ENCODE measurements around the gene CD55.

CD55 gene

GRCh38 chr1:207397525-207397926 lies 76.0 kb downstream of the CD55 start:
- Histone ChIP-seq H3K36me3 (replicated peaks) (no peaks in the 10 kb centered on the region), H3K27me3 (replicated peaks) (no peaks in the 10 kb centered on the region), H3K4me3 (ENCODE audit: low read depth, low read length) (no peak overlapping the region), H3K27ac (no peak overlapping the region)
- in situ Hi-C loops (cut with HindIII; ENCODE audit: low pct_ligation_motif_present, low sequenced_read_pairs): no loop called here
- DNase-seq: peak; percentile 14
- peak; percentile 34 for TF ChIP-seq CTCF (IDR thresholded peaks at IDR 0.05; ENCODE audit: low read depth, low read length, missing control alignments)

- H3K36me3 ChIP-seq (replicated peaks): no peaks in the 10 kb centered on the region
- no peak for DNase-seq
- no peak overlapping the region for H3K27ac ChIP-seq
- no peak overlapping the region for H3K4me3 ChIP-seq (ENCODE audit: low read depth, low read length)
- TF ChIP-seq CTCF (IDR thresholded peaks at IDR 0.05; ENCODE audit: low read depth, low read length, missing control alignments): no peak
- H3K27me3 ChIP-seq (replicated peaks): no peaks in the 10 kb centered on the region
- in situ Hi-C loops (cut with HindIII; ENCODE audit: low pct_ligation_motif_present, low sequenced_read_pairs): no loop called here
Observed at GRCh38 chr1:207398986-207399385, 77.5 kb downstream of the CD55 start.

- Histone ChIP-seq H3K27ac (no peak overlapping the region), H3K27me3 (replicated peaks) (no peaks in the 10 kb centered on the region), H3K4me3 (ENCODE audit: low read depth, low read length) (no peak overlapping the region), H3K36me3 (replicated peaks) (no peaks in the 10 kb centered on the region)
- in situ Hi-C loops (cut with HindIII; ENCODE audit: low pct_ligation_motif_present, low sequenced_read_pairs): loop anchor here (25.0 kb wide), 1 partner anchor 314 kb away; the partner anchor contains the start of gene C4BPB
- no peak for DNase-seq
- no peak for TF ChIP-seq CTCF (IDR thresholded peaks at IDR 0.05; ENCODE audit: low read depth, low read length, missing control alignments)
Observed at GRCh38 chr1:207401578-207401977, 80.1 kb downstream of the CD55 start.

GRCh38 chr1:207402744-207403143 lies 81.3 kb downstream of the CD55 start:
- H3K27ac ChIP-seq: no peak overlapping the region
- H3K27me3 ChIP-seq (replicated peaks): no peaks in the 10 kb centered on the region
- no peak for DNase-seq
- no peak overlapping the region for H3K4me3 ChIP-seq (ENCODE audit: low read depth, low read length)
- TF ChIP-seq CTCF (IDR thresholded peaks at IDR 0.05; ENCODE audit: low read depth, low read length, missing control alignments): no peak
- in situ Hi-C loops (cut with HindIII; ENCODE audit: low pct_ligation_motif_present, low sequenced_read_pairs): loop anchor here (25.0 kb wide), 1 partner anchor 315 kb away; the partner anchor contains the start of gene C4BPB
- no peaks in the 10 kb centered on the region for H3K36me3 ChIP-seq (replicated peaks)

GRCh38 chr1:207404849-207405525 lies 83.5 kb downstream of the CD55 start:
- peak; percentile 62 for TF ChIP-seq CTCF (IDR thresholded peaks at IDR 0.05; ENCODE audit: low read depth, low read length, missing control alignments)
- peak; percentile 36 for DNase-seq
- in situ Hi-C loops (cut with HindIII; ENCODE audit: low pct_ligation_motif_present, low sequenced_read_pairs): loop anchor here (25.0 kb wide), 1 partner anchor 318 kb away; the partner anchor contains the start of gene C4BPB
- no peak overlapping the region for H3K27ac ChIP-seq
- H3K36me3 ChIP-seq (replicated peaks): no peaks in the 10 kb centered on the region
- H3K27me3 ChIP-seq (replicated peaks): no peaks in the 10 kb centered on the region
- H3K4me3 ChIP-seq (ENCODE audit: low read depth, low read length): no peak overlapping the region

Data from brain microvascular endothelial cell (primary cell).